Muscle of back (tissue), 13 donors: ENCODE results near the gene AEN. TPM values are rescaled to one million over a fixed set of nuclear protein-coding genes. Genes with fewer than 3 reads are reported as not detected.
A peak's percentile ranks its signal among the peaks of the same experiment; 100 is the strongest.

Experiments used
- DNase-seq, 3 donors: peaks; one replicate each; pipeline versions ENCODE4 v3.0.0 to v3.0.0-alpha.2; 2013
- long read RNA-seq, 9 donors: transcript quantifications; one replicate each; lab custom pipeline, GENCODE V29; 2026
- polyA plus RNA-seq, 10 donors: library from polyadenylated mRNA; unstranded; fragments of 120-200 nt; gene quantifications; one replicate each; pipeline ENCODE4 v1.2.1, GENCODE V29; 2013; ENCODE audit not compliant: insufficient read length in 10 of 10

Gene AEN, protein sequence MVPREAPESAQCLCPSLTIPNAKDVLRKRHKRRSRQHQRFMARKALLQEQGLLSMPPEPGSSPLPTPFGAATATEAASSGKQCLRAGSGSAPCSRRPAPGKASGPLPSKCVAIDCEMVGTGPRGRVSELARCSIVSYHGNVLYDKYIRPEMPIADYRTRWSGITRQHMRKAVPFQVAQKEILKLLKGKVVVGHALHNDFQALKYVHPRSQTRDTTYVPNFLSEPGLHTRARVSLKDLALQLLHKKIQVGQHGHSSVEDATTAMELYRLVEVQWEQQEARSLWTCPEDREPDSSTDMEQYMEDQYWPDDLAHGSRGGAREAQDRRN
- polyA plus RNA-seq = 1 to 10 TPM; 4.2 to 7.7 (median 5.5) TPM
- long read RNA-seq, donor 1, partial matches to known transcripts = 0 of 1 reads
- long read RNA-seq, donor 1, other reads (novel, unspliced or antisense) = 0 of 1 reads
- long read RNA-seq, donor 2 = 0 reads
- long read RNA-seq, donor 3 = 0 reads
- long read RNA-seq, donor 4, partial matches to known transcripts = 8 of 9 reads
- long read RNA-seq, donor 4, other reads (novel, unspliced or antisense) = 0 of 9 reads
- long read RNA-seq, donor 5 = 0 reads
- long read RNA-seq, donor 6, partial matches to known transcripts = 0 of 1 reads
- long read RNA-seq, donor 6, other reads (novel, unspliced or antisense) = 0 of 1 reads
- long read RNA-seq, donor 7, partial matches to known transcripts = 0 of 1 reads
- long read RNA-seq, donor 7, other reads (novel, unspliced or antisense) = 0 of 1 reads
- long read RNA-seq, donor 8, partial matches to known transcripts = 0 of 2 reads
- long read RNA-seq, donor 8, other reads (novel, unspliced or antisense) = 0 of 2 reads
- long read RNA-seq, donor 9 = 0 reads

DNA sequence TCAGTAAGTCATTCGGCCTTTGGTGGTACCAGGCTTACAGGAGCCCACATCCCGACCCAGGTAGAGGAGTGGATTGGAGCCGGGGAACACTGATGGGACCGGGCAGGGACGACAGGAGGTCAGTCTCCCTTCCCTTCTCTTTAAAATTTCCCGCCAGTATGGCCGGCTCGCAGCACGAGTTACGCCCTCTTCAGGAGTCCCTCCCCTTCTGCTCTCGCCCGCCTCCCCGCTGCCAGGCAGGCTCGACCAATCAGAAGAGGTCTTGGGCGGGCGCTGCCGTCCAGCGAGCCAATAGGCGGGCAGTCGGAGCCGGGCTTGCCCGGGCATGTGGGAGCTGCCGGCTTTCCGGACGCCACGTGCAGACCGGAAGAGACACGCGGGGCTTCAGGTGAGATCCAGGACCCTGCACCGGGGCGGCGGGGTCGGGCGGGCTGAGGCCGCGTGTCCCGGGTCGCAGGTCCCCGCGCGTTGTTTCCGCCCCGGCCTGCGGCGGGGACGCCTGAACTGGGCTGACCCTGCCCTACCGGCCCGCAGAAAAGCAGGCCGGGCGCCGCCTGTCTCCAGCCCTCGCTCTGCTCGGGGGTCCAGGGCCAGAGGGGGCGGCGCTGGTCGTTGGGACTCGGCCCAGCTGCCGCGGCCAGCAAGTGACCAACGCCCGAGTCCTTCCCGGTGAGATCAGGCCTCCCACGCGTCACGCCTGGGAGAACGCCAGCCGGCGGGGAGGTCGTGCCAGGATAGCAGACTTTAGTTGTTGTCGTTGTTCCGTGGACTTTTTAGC, at the start of gene AEN:
Gene AEN (plus strand): TSS at position 346 of the 778 bp plus-strand sequence. CDS start 4,870 bp downstream, outside the sequence.
- DNase-seq = peak; percentile 96 to 98 (median 96)

DNA sequence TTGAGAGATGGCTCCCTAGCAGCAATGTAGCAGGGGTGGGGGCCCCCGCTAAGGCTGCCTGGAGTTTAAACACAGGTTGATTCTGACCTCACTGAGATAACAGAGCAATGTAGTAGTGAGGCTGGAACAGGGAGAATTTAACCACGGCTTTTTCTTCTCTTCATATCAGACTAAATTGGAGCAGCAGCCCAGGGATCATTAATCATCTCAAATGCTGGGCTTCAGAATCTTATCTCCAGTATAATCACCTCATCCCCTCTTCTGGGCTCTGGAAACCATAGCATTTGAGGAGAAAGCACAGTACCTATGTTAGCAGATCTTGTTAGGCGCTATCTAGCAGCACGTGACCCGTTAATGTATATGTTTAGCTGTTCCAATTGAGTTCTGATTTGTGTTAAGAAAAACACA, 49.3 kb upstream of the AEN start:
- no peak for DNase-seq

DNA sequence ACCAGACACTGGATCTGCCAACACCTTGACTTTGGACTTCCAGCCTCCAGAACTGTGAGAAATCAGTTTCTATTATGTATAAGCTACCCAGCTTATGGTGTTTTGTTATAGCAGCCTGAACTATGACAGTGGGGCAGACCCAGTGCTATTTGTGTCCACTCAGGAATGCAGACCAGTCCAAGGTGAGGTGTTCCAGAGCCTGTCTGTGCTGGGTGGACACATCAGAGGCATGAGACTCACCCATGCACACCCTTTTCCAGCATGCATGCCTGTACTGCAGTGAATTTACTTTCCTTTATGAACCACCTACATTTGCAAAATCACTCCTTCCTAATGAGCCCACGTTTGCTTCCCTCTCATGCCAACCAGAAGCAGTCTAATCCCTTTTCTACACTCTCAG, 47.1 kb upstream of the AEN start:
- DNase-seq = no peak

DNA sequence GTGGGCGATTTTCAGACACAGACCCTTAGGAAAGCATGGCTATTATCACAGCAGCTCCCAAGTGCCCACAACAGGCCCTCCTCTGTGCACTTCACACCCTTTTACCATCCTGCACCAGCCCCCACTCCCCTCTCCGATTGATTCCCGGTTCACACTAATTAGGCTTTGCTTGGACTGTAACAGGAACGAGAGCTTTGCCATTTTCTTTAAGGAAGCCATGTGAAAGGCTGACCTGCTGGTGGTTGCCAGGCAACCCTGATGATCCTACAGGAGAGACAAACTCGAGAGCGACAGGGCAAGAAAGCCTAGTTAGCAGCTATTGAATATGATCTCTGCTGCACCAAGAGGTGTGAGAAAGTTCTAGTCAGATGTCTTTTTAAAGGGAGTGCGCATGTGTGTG, 46.5 kb upstream of the AEN start:
- DNase-seq = no peak

DNA sequence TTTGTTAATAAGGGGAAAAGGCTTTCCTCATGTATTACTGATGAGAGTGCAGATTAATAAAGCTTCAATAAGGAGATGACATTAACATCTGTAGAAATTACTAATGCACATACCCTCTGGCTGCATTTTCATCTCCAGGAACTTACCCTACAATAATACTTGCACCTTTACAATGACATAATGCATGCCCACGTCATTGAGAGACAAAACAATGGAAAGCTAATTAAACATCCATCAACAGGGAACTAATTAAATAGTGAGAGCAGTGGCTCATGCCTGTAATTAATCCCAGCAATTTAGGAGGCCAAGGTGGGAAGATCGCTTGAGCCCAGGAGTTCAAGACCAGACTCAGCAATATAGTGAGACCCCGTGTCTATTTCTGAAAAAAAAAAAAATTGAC, 41.8 kb upstream of the AEN start:
- DNase-seq = no peak

DNA sequence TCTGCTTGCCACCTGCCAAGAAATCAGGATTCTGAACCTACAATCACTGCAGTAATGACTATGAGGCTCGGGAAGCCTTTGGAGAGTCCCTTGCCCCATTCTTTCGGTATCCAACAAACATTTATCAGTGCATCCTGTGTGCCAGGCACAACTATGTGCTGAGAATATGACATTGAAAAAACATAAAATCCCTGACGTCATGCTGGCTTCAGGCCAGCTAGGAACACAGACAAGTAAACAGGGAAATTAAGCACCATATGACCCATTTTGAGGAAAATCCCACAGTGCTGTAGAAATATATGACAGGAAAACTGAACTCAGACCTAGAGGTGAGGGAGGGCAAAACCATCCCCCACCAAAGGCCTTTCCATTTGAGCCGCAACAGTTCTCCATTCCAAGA, 40.6 kb upstream of the AEN start:
- DNase-seq = no peak

DNA sequence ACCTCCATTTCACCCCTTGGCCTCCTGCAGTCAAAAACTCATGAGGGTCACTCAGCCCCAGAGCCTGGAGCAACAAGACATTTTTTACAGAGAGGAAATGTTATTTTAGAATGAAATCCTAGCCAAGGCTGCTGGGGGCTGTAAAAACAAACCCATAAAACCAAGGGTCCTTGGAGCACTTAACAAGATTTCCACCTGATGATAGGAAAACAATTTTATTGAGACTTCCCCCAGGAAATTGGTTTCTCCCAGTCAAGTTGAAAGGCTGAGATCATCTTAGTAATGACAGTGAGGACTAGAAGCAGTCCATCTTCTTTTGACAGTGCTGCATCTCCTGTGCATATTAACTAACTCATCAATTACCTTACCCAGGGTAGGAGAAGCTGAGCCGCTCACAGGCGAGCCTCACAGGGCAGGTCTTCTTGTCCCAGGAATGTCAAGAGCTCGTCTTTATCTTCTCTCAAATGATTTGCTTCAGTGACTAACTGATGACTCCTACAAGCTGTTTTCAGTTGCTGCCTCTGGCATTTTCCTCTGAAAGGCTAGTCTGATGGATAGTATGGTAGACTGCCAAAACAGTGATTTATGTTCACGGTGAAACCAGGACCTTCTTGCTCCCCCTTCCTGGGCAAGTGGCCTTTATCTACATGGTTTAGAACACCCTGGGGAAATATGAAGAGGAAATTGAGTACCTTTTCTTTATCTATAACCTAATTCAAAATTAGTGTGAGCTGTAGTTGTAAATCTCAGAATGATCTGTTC, 34.6 kb upstream of the AEN start:
- DNase-seq = no peak

DNA sequence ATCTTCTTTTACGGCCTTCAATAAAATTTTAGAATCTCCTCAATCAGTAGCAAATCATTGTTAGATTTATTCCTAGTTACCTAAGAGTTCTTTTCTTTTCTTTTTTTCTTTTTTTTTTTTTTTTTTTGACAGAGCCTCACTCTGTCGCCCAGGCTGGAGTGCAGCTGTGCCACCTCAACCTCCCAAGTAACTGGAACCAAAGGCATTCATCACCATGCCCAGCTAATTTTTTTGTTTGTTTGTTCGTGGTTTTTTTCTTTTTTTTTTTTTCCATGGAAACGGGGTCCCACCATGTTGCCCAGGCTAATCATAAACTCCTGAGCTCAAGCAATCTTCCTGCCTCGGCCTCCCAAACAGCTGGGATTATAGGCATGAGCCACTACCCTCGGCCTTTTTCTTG, 30.4 kb upstream of the AEN start:
- DNase-seq = no peak

DNA sequence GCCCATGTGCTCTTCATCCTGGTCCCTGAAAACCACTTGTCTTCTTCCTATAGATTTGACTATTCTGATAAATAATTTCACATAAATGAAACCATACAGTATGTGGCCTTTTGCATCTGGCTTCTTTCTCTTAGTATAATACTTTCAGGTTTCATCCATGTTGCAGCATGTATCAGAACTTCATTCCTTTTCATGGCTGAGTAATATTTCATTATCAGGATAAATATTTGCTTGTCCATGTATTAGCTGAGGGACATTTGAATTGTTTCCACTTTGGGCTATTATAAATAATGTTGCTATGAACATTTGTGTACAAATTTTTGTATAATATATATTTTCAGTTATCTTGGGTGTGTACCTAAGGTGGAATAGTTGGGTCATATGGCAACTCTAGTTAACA, 29.8 kb upstream of the AEN start:
- DNase-seq = no peak

DNA sequence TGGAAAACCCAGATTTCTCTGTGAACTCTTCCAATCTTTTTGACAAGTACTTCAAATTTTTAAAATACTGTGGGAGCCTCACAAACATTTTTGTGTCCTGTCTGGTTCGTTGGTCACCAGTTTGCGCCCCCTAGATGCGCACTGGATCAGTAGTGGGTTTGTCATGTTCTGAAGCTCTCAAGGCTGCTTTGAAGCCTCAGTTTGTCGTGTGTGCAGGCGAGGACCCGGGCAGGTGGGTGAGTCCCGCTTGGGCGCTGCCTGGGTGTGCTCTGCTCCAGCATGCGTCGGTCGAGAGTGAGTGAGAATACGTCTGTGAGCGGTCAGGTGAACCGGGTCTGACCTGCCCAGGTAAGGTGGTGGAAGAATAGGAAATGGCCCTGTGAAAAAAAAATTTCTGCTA, 17.3 kb upstream of the AEN start:
- no peak for DNase-seq

DNA sequence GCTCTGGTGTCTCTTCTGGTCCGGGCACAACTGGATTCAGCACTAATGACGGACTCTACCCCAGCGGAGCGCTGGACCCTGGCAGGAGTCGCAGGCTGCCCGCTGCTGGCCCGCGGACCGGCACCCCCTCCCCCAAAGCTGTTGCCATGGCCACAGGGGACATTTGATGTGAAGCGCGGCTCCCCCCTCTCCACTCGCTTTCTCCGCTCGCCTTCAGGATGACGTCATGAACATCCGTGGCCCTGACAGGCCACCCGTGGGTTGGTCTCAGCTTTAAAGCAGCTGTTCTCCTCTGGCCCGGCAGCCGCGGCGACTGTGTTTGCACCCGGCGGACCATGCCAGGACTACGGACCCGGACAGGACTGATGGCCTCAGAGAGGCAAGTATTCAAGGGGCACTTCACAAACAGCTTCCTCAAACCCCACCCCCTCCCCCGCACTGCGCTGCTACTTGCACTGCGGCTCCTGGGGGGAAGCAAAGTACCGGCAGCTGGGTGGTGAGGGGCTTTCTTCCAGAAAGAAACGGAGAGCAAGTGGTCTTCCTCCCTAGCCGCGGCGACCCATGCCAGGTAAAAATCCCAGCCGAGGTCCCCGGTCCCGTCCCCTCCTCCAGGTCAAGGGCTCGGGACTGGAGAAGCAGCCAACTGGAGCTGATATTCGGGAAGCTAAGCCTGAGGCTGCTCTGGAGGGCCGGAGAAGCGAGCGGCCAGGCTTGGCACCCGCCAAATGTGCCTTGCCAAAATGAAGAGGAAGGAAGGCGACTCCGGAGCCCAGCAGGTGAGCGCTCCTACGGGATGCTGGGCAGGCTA, 16.6 kb upstream of the AEN start:
- DNase-seq = no peak

DNA sequence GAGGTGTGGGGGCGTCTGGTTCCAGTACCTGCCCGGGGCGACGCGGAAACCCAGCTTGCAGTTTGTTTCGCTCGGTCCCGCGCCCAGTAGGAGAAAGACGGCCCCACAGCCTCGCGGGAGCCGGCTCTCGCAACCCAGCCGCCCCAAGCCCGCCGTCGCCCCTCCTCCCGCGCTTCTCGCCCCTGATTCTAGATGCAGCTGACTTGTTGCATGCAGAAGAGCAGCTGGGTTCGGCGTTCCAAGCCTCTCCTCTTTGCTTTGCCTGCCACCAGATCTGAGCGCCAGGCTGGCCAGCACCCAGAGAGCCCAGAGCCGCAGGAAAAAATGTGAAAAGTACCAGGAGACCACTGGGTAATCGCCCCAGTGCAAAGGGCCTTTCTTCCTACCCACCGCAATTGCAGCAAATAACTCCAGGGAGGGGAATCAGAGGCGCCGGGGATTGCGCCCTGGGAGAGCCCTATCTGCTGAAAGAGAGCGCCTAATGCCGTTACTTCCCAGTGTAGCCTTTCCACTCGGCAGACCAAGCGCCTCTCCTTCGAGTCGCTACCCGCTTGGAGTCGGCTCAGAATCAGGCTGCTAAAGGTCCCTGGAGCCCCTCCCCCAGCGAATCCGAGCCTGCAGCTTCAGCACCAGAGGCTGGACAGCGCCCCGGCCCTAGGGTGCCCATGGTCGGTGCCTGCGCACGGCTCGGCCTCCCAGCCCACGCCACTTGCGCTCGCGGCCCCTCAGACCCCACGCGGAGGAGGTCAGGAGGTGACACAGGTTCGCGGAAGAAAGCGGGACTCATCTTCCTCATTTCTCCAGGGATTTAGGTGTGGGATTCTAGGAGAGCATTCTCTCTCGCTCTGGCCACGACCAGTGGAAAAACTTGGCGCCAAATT, 15.7 kb upstream of the AEN start:
- DNase-seq = peak; percentile 27 to 74 (median 58)

DNA sequence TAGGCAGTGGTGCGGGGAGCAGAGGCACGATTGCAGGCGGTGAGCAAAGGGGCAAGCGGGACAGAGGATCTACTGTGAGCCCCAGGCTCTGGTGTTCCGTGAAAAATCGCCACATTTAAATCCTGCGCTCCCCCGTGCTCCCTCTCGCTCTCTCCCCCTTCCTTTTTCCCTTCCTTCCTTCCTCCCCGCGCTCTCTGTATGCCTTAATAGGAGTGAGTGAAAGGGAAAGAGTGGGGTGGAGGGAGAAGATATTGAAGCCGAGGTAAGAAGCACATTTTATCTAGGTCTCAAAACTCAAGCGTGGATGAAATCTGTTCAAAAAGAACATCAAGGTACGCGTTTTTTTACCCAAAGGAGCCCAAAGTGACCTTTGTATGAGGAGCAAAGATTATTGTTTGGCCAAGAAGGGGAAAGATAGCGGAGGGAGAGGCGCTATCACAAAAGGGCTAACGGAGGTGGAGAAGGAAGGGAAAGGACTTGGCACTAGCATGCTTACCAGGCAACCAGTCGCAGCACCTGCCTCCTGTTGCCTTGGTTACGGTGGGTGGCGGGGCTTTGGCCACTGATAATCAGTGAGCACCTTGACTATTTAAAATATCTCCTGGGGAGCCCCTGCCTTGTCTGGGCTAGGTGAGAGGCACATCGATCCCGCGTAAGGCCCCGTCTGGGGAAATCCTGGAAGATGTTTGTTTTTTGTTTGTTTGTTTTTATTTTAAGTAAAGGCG, 14.9 kb upstream of the AEN start:
- DNase-seq = no peak

DNA sequence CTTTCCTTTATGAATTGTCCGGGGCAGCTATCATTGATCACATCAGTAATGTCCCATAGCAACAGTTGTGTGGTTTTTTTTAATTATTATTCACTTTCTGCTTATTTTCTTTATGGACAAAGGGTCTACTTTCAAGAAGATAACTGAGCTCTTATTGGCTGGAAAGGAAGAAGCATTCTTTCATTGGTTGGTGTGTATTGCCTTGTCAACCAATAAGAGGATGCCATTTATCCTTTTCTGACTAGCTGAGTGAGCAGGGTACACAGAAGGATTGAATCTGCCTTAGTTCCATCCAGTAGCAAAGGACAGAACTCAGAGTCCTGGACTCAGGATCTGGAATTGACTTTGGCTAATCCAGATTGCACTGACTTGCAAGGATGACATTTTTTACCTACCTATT, 13.2 kb upstream of the AEN start:
- DNase-seq = no peak

DNA sequence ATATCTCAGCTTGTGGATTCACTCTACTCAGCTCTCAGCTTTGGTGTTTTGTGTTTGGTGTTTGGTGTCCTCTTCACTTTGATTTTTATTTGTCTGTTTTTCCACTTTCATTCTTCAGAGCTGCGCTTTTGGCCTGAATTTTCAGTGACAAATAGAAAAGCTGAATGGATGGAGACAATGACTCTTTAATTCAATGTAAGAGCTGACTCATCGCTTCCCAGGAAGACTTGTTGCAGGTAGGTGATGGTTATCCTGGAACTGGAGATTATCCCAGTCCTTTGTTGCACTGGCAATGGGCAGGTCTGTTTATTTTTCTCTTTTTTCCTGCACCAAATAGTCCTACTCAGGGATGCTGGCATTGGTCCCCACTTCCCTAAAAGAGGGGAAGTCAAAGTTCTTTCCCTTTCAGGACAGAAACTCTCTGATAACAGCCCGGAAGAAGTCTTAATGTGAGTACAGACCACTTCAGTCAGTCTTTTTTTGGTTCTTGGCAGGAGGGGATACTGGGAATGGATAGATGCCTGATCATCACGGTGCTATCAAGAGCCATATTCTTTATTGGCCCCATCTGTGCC, 12.4 kb upstream of the AEN start:
- DNase-seq = no peak

DNA sequence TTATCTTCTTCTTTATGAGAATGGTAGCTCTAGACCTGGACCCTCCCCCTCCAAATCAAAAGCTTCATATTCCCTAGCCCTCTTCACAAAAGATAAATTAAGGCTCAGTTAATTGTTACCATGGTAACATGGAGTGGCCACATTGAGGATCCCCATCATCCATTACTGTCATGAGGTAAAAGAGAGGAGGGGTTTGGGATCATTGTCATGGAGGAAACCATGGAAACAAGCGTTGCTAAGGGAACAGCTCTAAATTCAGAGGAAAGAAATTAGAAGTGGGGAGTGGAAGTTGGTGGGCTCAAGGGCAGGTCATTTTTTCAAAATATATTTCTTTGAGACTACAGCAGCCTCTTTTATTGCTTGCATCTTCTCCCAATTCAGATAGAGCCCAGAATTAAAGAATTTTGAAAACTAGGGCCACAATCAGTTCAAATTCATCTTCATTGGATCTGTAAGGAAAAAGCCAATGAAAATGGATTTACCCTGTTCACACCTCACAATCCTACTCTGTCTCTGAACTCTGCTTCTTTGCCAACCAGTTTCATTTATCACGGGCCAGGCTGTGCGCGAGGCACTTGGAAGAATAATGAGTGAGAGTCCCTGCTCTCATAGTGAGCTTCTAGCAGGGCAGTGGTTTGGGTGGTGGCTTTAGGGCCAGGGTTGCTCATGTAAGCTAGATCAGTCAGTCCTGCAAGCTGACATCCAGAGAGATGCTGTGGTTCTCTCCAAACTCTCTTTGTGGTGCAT, 11.6 kb upstream of the AEN start:
- no peak for DNase-seq

DNA sequence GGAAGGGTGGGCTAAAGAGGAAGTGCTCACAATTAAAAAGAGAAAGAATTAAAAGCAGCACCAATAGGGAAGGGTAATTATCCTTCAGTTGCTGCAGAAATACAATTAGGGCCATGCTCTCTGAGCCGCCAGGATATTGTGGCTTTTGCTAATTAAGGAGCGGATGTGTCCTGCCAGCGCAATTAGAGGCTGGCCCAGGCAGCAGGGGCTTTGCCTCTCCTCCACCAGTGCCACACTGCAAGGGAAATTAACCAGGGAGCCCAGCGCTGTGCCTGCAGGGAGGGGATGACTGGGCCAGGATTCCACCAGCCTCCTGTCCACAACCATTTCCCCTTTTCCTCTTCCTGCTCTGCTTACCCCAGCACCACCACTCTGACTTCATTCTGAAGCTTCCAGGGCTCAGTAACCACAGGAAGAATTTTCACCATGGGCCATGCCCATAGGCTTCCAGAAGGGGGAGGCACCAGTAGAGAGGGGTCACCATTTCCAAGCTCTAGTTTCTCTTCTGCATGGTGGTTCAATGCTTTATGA, 10.4 kb upstream of the AEN start:
- DNase-seq = no peak
